GM12878 (cell line): ENCODE measurements around the gene GPC3. TPM values are rescaled to one million over a fixed set of nuclear protein-coding genes. Genes with fewer than 3 reads are reported as not detected.

Experiments used
- ATAC-seq: fragments of 200-7000 bp; cut with Tn5 transposase; 3 replicates; pipeline ENCODE4 v1.9.1; 2020; ENCODE audit warnings: mild to moderate bottlenecking, moderate library complexity
- BruUV-seq: library from RNA; stranded (reverse); fragments of 400-500 nt; replicated peaks from 2 replicates; lab custom pipeline; 2021; lab: Mats Ljungman, UMichigan
- CTCF ChIA-PET: fragments of 300-600 bp; sonication (Branson Sonifier 250); formaldehyde crosslinking; extraction: SDS; loops from one replicate; lab custom pipeline; 2021; ENCODE audit warnings: inconsistent platforms; lab: Yijun Ruan, JAX
- POLR2A ChIA-PET: fragments of 350-600 bp; formaldehyde crosslinking; extraction: SDS; loops from one replicate; lab custom pipeline; 2021; ENCODE audit warnings: inconsistent platforms; lab: Charles Lee
- RAD21 ChIA-PET: fragments of 300-600 bp; sonication (Branson Sonifier 250); formaldehyde crosslinking; loops from one replicate; lab custom pipeline; 2023; ENCODE audit warnings: antibody characterized with exemption; ENCODE audit not compliant: unreplicated experiment; lab: Charles Lee
- SMC1A ChIA-PET: fragments of 300-600 bp; sonication (Branson Sonifier 250); formaldehyde crosslinking; loops from one replicate; lab custom pipeline; 2023; ENCODE audit not compliant: unreplicated experiment, uncharacterized antibody; lab: Charles Lee
- DNase-seq: peaks from one replicate; pipeline ENCODE4 v3.0.0-alpha.2; 2011; ENCODE audit warnings: low read depth, low spot score
- FAIRE-seq: peaks from 3 replicates; lab custom pipeline; 2011; peaks lifted over from hg19 to GRCh38; lab: Jason Lieb, UNC
- H2AFZ ChIP-seq: 2 replicates; pipeline ENCODE4 v1.6.0; 2011; ENCODE audit warnings: low read depth, low read length, control low read depth; ENCODE audit not compliant: control insufficient read depth
- H3K27ac ChIP-seq: 2 replicates; pipeline ENCODE4 v1.5.1; 2011; ENCODE audit warnings: control low read depth; ENCODE audit not compliant: control insufficient read depth, insufficient read depth
- H3K27me3 ChIP-seq, 2 experiments: replicated peaks in 1 of 2; 2 replicates each; pipeline versions ENCODE4 v1.6.0 to v1.6.1; 2011; ENCODE audit warnings: low read length in 1 of 2; ENCODE audit not compliant: control insufficient read depth in 2 of 2, insufficient read depth in 2 of 2
- H3K36me3 ChIP-seq, 2 experiments: 2 replicates each; pipeline ENCODE4 v1.5.1; 2011; ENCODE audit warnings: low read length in 1 of 2; ENCODE audit not compliant: control insufficient read depth in 2 of 2, insufficient read depth in 2 of 2
- H3K4me1 ChIP-seq: 2 replicates; pipeline ENCODE4 v1.6.1; 2011; ENCODE audit warnings: mild to moderate bottlenecking, low read length, moderate library complexity, mixed read lengths; ENCODE audit not compliant: control insufficient read depth, insufficient read depth
- H3K4me2 ChIP-seq: 2 replicates; pipeline ENCODE4 v1.6.0; 2011; ENCODE audit warnings: control low read depth; ENCODE audit not compliant: control insufficient read depth, insufficient read depth
- H3K4me3 ChIP-seq: fragments of 200-600 bp; sonication (generic); 2 replicates; pipeline ENCODE4 v1.5.1; 2016
- H3K79me2 ChIP-seq: 2 replicates; pipeline ENCODE4 v1.6.0; 2011; ENCODE audit warnings: low read length; ENCODE audit not compliant: control insufficient read depth, insufficient read depth
- H3K9ac ChIP-seq: 2 replicates; pipeline ENCODE4 v1.8.0; 2011; ENCODE audit warnings: low read length, control low read depth, mixed read lengths; ENCODE audit not compliant: control insufficient read depth, insufficient read depth
- H3K9me3 ChIP-seq: replicated peaks from 3 replicates; pipeline ENCODE4 v1.5.1; 2011; ENCODE audit warnings: mild to moderate bottlenecking, low read length; ENCODE audit not compliant: control insufficient read depth, insufficient read depth
- H4K20me1 ChIP-seq: 2 replicates; pipeline ENCODE4 v1.6.0; 2011; ENCODE audit not compliant: control insufficient read depth, insufficient read depth
- ASH2L ChIP-seq: fragments of 300-600, 200-600 bp; sonication (generic); IDR thresholded peaks from 2 replicates; pipeline ENCODE4 v1.6.1; 2017; ENCODE audit warnings: low read depth, mild to moderate bottlenecking, borderline replicate concordance
- CHD1 ChIP-seq: IDR thresholded peaks from 2 replicates; pipeline ENCODE4 v1.6.1; 2012; ENCODE audit warnings: low read depth, low read length, improper control_type of control experiment
- E2F8 ChIP-seq: fragments of 450-650 bp; IDR thresholded peaks from 2 replicates; pipeline ENCODE4 v1.6.1; 2018; ENCODE audit warnings: mild to moderate bottlenecking, low read depth, moderate library complexity; ENCODE audit not compliant: partially characterized antibody
- ETV6 ChIP-seq, 2 experiments: fragments of 450-650 bp in 1 of 2; IDR thresholded peaks in 1 of 2; conservative IDR thresholded peaks in 1 of 2; 2 replicates each; pipeline ENCODE4 v1.6.1; 2014; ENCODE audit warnings: antibody characterized with exemption in 1 of 2, borderline replicate concordance in 1 of 2, low read depth in 1 of 2, mild to moderate bottlenecking in 1 of 2, moderate library complexity in 1 of 2
- FOXM1 ChIP-seq: IDR thresholded peaks from 2 replicates; pipeline ENCODE4 v1.6.1; 2012; ENCODE audit warnings: low read depth, mild to moderate bottlenecking, inconsistent platforms, low read length, moderate library complexity
- HDAC2 ChIP-seq: fragments of 200-600 bp; sonication (generic); IDR thresholded peaks from 2 replicates; pipeline ENCODE4 v1.6.1; 2017
- JUNB ChIP-seq: IDR thresholded peaks from 2 replicates; pipeline ENCODE4 v1.6.1; 2016; ENCODE audit warnings: antibody characterized with exemption, mild to moderate bottlenecking
- LARP7 ChIP-seq: fragments of 450-650 bp; IDR thresholded peaks from 2 replicates; pipeline ENCODE4 v1.6.1; 2017; ENCODE audit warnings: mild to moderate bottlenecking
- RB1 ChIP-seq: fragments of 450-650 bp; formaldehyde crosslinking; IDR thresholded peaks from 2 replicates; pipeline ENCODE4 v1.6.1; 2017; ENCODE audit warnings: mild to moderate bottlenecking, borderline replicate concordance
- SMAD5 ChIP-seq: IDR thresholded peaks from 2 replicates; pipeline ENCODE4 v1.6.1; 2016; ENCODE audit warnings: antibody characterized with exemption, low read depth
- SRF ChIP-seq, 2 experiments: IDR thresholded peaks; 2 replicates each; pipeline ENCODE4 v1.6.1; 2011; ENCODE audit warnings: low read depth in 2 of 2, low read length in 2 of 2, mild to moderate bottlenecking in 1 of 2, moderate library complexity in 1 of 2
- TAF1 ChIP-seq: IDR thresholded peaks from 2 replicates; pipeline ENCODE4 v1.6.1; 2011; ENCODE audit warnings: mild to moderate bottlenecking, low read depth, low read length, borderline replicate concordance
- TCF7 ChIP-seq: IDR thresholded peaks from 2 replicates; pipeline ENCODE4 v1.6.1; 2014; ENCODE audit warnings: antibody characterized with exemption, borderline replicate concordance
- YBX1 ChIP-seq: fragments of 450-650 bp; IDR thresholded peaks from 2 replicates; pipeline ENCODE4 v1.6.1; 2016; ENCODE audit warnings: antibody characterized with exemption
- ZNF687 ChIP-seq: fragments of 450-650 bp; IDR thresholded peaks from 2 replicates; pipeline ENCODE4 v1.6.1; 2017; ENCODE audit warnings: mild to moderate bottlenecking, moderate library complexity
- WGBS: methylation state at CpG from one replicate; pipeline ENCODE4 v1.1.6; 2016; ENCODE audit warnings: low lambda C conversion rate; ENCODE audit not compliant: insufficient replicate concordance, insufficient coverage; ENCODE audit errors: missing lambda C conversion rate; 5-methylcytosine and 5-hydroxymethylcytosine counted together
- in situ Hi-C: fragments of 300-500 bp; cut with MboI; formaldehyde crosslinking; loops from 9 replicates; pipeline ENCODE4 v1.14.3; 2018; ENCODE audit warnings: mixed read lengths
- intact Hi-C: fragments of 100-400 bp; cut with micrococcal nuclease; formaldehyde crosslinking; loops from one replicate; pipeline ENCODE4 v1.14.2; 2022; ENCODE audit not compliant: unreplicated experiment
- polyA plus RNA-seq, 11 experiments: library from polyadenylated mRNA; depleted of rRNA in 4 of 11; unstranded in 6 of 11; stranded (reverse) in 5 of 11; fragments of >200 nt; fragmentation: Nextera tagmentation in 4 of 11; fragmentation: Illumina TruSeq in 1 of 11; extraction: Ambion mirVana in 4 of 11; extraction: Trizol in 1 of 11; gene quantifications; 1 replicate in 1 of 11; 2 replicates in 10 of 11; pipeline versions ENCODE4 v1.2.1 to v1.2.3, GENCODE V29; 2011 to 2016; ENCODE audit warnings: inconsistent platforms in 2 of 11, missing spikeins in 2 of 11, low read depth in 1 of 11
- total RNA-seq, 4 experiments: library from RNA; depleted of rRNA in 3 of 4; stranded (reverse); fragments of >200 nt in 3 of 4; fragmentation: Illumina TruSeq in 1 of 4; extraction: Trizol in 1 of 4; gene quantifications; 2 replicates each; pipeline versions ENCODE4 v1.2.1 to v1.2.3, GENCODE V29; 2013 to 2021

GPC3 gene
- total and polyA plus RNA-seq, 10 of the 15 experiments (the other 5 are each of a cell fraction or from before 2014, with no cell fraction given), result 0.09 to 0.82 TPM; not detected in 8

GRCh38 chrX:133563705-133564104, 421.7 kb downstream of the GPC3 start:
- Histone ChIP-seq H3K9me3 (no peaks in the 10 kb centered on the region), H3K27ac (no peak overlapping the region), H3K4me3 (no peak overlapping the region), H3K9ac (no peak overlapping the region), H3K4me2 (no peak overlapping the region), H4K20me1 (no peaks in the 10 kb centered on the region), H2AFZ (no peak overlapping the region), H3K79me2 (no peaks in the 10 kb centered on the region), H3K4me1 (no peaks in the 10 kb centered on the region), H3K27me3 (no peaks in the 10 kb centered on the region), H3K36me3 (no peaks in the 10 kb centered on the region)
- CTCF ChIA-PET, result no interaction called here
- no peak for TF ChIP-seq JUNB
- TF ChIP-seq YBX1, result no peak
- TF ChIP-seq FOXM1, result no peak
- TF ChIP-seq TAF1, result no peak
- TF ChIP-seq CHD1, result no peak
- TF ChIP-seq ETV6 (conservative IDR thresholded peaks at IDR 0.05 in 1 of 2, IDR thresholded peaks at IDR 0.05 in 1 of 2; ENCODE audit: borderline replicate concordance in 1 of 2, low read depth in 1 of 2), result no peak
- TF ChIP-seq TCF7, result no peak
- TF ChIP-seq LARP7, result no peak
- no peak for TF ChIP-seq RB1
- no peak for TF ChIP-seq ASH2L
- TF ChIP-seq SMAD5, result no peak
- no peak for TF ChIP-seq ZNF687
- no peak for TF ChIP-seq HDAC2
- TF ChIP-seq SRF (IDR thresholded peaks at IDR 0.05; ENCODE audit: low read depth in 2 of 2, low read length in 2 of 2), result no peak
- no peak for TF ChIP-seq E2F8
- 20% methylated on average over 2 of the region's 2 CpGs for WGBS
- no peak for ATAC-seq
- DNase-seq, result no peak
- SMC1A ChIA-PET, result no interaction called here
- POLR2A ChIA-PET, result no interaction called here
- intact Hi-C loops, result no loop called here
- in situ Hi-C loops, result no loop called here
- RAD21 ChIA-PET, result no interaction called here
- no TSS peak for BruUV-seq
- FAIRE-seq, result no peak
